ENCODE data around the gene RIPOR2.

DNA sequence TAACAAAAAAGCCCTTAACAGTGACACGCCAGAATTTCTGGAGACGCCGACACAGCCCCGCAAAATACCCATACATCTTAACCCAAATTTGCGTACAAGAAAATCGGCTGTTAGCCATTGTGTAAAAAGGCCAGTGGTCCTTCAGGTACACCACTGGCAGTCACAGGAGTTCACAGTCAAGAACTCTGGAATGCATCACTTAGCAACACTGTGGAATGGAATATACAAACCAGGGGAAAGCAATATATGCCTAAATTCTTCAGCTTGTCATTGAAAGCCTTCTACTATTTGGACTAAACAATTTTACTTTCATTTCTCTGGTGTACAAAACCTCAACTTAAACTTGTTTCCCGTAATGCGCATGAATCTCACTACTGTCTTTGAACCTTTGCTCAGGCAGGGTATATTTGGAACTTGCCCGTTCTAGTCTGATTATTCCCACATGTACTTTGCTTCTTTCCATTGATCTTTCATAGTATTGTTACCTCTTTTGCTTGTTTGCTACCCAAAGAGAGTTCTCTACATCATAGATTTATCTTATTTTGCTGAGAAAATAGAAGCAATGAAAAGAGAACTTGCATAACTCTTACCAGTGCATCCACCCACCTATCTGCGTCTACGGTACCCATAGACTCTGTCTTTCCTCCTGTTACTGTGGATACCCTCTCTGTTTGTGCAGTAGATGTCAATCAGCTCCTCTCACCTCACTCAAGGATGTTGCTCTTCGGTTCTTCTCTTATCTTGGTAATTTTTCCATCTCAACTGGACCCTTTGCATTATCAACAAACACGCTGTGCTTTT, 136.8 kb downstream of the RIPOR2 start, which contains the start of gene ARMH2:
- TF ChIP-seq, protein P1, sequence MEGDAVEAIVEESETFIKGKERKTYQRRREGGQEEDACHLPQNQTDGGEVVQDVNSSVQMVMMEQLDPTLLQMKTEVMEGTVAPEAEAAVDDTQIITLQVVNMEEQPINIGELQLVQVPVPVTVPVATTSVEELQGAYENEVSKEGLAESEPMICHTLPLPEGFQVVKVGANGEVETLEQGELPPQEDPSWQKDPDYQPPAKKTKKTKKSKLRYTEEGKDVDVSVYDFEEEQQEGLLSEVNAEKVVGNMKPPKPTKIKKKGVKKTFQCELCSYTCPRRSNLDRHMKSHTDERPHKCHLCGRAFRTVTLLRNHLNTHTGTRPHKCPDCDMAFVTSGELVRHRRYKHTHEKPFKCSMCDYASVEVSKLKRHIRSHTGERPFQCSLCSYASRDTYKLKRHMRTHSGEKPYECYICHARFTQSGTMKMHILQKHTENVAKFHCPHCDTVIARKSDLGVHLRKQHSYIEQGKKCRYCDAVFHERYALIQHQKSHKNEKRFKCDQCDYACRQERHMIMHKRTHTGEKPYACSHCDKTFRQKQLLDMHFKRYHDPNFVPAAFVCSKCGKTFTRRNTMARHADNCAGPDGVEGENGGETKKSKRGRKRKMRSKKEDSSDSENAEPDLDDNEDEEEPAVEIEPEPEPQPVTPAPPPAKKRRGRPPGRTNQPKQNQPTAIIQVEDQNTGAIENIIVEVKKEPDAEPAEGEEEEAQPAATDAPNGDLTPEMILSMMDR (IDR thresholded peaks at IDR 0.05; ENCODE audit: low read depth, low read length): no peak
- no peak for TF ChIP-seq EZH2phosphoT487 (IDR thresholded peaks at IDR 0.05; ENCODE audit: low read depth)

Measured in OCI-LY3 (cell line).